GM19035 (cell line): Measurements from ENCODE around the gene PDE8B.
A peak's percentile ranks its signal among the peaks of the same experiment; 100 is the strongest.
"Not testable (repeated sequence)": the region's sequence is repeated elsewhere in the genome, so short reads cannot be mapped to it uniquely, and the experiment has no call there.

ENCODE experiments used
- ATAC-seq: cut with Tn5 transposase; IDR thresholded peaks from one replicate; pipeline ENCODE4 v1.9.1; 2021; ENCODE audit not compliant: unreplicated experiment

PDE8B gene

GRCh38 chr5:77355080-77355479 lies 144.6 kb downstream of the PDE8B start:
- no peak for ATAC-seq

GRCh38 chr5:77355751-77356150 lies 145.3 kb downstream of the PDE8B start:
- ATAC-seq: no peak

DNA sequence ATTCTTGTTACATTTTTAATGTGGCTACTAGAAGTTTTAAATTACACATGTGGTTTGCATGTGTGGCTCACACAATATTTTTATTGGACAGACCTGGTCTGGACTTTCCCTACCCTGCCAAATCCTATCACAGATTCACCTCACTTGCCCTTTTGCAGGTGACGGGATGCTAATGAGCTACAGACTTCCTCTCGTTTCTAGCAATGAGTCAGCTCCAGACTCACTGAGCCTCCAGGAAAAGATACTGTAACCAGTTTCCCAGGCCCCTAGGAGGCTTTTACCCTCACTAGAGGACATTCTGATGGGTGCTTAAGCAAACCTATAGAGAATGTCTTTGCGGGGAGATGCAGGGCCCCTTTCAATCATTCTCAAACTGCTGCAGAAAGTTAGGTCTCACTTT lies 146.3 kb downstream of the PDE8B start:
- ATAC-seq: peak; percentile 81

DNA sequence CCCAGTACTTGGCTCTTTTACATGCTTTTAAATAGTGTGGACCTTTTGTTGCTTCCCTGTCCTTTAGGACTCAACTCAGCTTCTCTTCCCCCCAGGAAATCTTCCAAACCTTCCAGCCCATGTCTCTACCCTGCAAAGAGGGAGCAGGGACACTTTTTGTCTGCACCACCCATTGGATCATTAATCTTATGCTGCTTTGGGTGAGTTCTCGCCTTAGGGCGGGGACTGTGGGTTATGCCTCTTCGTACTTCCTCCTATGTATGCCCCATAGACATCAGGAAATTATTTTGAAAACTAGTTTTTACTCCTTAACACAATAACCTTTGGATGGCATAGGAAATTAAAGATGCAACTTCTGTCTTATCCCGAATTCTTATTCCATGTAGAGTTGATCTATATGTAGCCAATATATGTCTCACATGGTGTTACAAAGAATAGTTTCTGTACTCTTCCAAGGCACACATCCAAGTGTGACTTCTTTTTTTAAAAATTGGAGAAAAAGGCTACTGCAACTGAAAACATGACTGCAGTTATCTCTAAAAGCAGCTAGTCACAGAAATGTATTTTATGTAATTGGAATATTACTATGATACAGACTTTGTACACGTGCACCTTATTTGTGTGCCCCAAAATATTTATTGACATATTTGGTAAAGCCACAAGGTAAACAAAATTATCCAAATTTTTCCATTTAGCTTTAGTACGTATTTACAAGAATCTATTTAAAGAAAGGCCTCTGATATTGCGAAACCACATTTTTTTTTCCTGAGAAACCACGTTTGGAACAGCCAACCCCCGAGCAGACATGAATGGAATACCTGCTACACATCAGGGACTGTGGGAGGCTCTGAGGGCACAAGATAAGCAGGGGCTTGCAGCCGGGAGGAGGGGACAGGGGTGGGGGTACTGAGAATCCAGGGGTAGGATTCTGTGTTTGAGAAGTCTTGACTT lies 148.1 kb downstream of the PDE8B start:
- no peak for ATAC-seq

- no peak for ATAC-seq
Observed at GRCh38 chr5:77359231-77359630, 148.8 kb downstream of the PDE8B start.

- ATAC-seq: no peak
Observed at GRCh38 chr5:77360381-77360780, 149.9 kb downstream of the PDE8B start.

DNA sequence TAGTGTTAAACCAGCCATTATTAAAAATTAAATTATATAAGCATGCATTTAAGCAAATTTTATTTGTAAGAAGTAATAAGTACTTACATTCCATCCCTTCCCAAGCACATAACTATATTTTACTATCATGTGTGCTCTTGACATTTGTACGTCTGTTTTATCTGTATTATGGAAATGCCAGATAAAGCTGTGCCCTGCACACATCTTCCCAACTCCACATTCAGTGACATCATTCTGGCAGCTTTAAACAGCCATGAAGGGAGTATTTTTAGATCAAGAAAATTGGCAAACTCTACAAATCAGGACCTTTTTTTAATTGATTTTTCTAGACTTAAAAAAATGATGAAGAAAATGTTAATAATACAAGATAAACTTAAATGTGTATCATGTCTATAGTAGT lies 150.5 kb downstream of the PDE8B start:
- no peak for ATAC-seq

- no peak for ATAC-seq
Observed at GRCh38 chr5:77366717-77367500, 156.4 kb downstream of the PDE8B start.

GRCh38 chr5:77367741-77368140 lies 157.3 kb downstream of the PDE8B start:
- no peak for ATAC-seq

GRCh38 chr5:77368367-77368766 lies 157.9 kb downstream of the PDE8B start:
- ATAC-seq: no peak

DNA sequence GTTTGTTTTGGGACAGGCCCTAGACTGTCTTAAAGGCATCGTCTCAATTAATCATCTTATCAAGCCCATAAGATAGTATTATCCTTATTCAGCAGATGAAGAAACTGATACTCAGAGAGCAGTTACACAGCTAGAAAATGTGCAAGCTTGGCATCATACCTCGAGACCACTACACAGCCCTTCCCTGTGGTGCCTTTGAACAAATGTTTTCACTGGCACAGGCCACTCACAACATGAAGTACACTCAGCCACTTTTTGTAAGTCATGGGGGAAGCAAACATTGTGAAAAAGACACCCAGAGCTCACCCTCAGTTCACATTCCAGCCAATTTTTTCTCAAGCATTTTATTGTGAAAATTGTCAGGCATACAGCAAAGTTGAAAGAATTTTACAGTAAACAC lies 159.1 kb downstream of the PDE8B start:
- ATAC-seq: no peak

DNA sequence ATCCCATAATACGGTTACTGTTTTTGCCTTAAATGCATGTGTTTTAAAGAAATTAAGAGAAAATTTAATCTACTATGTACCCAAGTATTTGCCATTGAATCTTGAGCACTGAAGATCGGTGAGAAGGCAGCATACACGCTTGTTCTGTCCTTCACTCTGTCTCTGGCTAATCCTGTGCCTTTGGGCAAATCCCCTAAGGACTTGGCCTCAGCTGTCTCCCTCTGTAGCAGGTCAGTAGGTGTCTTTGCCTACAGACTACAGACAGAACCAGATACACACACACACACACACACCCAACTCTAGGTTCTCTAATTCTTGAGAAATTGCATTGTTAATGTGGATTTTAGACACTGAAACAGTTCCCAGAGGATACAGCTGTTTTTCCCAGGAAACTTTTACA lies 164.2 kb downstream of the PDE8B start:
- ATAC-seq: no peak

GRCh38 chr5:77376609-77377300 lies 166.3 kb downstream of the PDE8B start:
- ATAC-seq: no peak

- ATAC-seq: peak; percentile 89
Observed at GRCh38 chr5:77379558-77380061, 169.1 kb downstream of the PDE8B start.

DNA sequence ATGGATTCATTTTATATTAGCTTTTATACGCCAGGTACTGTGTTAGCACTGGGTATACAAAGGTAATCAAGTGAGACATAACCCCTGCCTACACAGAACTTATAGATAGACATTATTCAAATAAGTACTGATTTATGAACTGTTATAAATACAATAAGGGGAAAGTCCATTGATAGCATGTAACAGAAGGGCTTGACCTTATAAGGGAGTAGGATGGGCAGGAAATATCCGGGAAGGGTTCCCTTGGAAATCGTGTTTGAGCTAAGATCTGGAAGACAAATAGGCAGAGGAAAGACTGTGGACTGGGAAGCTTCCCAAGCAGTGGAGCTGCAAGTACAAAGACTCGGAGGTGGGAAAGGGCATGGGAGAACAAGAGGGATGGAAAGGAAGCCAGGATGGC lies 170.2 kb downstream of the PDE8B start:
- no peak for ATAC-seq

- not testable (repeated sequence) for ATAC-seq
Observed at GRCh38 chr5:77383336-77383735, 172.9 kb downstream of the PDE8B start.

DNA sequence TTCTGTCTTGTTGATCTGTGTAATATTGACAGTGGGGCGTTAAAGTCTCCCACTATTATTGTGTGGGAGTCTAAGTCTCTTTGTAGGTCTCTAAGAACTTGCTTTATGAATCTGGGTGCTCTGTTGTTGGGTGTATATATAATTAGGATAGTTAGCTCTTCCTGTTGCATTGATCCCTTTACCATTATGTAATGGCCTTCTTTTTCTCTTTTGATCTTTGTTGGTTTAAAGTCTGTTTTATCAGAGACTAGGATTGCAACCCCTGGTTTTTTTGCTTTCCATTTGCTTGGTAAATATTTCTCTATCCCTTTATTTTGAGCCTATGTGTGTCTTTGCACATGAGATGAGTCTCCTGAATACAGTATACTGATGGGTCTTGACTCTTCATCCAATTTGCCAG lies 175.9 kb downstream of the PDE8B start:
- not testable (repeated sequence) for ATAC-seq

DNA sequence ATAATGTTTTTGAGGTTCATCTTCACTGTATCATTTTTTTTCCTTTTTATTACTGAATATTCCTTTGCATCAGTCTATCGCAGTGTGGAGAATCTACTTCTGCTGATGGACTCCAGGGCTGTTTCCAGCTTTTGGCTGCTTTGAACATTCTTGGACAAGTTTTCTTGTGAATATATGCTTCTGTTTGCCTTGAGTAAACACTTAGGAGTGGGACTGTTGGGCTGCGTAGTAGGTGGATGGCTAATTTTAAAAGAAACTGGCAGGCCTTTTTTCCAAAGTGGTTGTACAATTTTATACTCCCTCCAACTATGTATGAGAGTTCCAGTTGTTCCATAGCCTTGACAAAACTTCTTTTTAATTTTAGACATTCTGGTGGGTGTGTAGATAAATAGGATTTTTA lies 179.3 kb downstream of the PDE8B start:
- ATAC-seq: no peak

GRCh38 chr5:77390221-77390620 lies 179.7 kb downstream of the PDE8B start:
- ATAC-seq: no peak

GRCh38 chr5:77390795-77391194 lies 180.3 kb downstream of the PDE8B start:
- no peak for ATAC-seq

DNA sequence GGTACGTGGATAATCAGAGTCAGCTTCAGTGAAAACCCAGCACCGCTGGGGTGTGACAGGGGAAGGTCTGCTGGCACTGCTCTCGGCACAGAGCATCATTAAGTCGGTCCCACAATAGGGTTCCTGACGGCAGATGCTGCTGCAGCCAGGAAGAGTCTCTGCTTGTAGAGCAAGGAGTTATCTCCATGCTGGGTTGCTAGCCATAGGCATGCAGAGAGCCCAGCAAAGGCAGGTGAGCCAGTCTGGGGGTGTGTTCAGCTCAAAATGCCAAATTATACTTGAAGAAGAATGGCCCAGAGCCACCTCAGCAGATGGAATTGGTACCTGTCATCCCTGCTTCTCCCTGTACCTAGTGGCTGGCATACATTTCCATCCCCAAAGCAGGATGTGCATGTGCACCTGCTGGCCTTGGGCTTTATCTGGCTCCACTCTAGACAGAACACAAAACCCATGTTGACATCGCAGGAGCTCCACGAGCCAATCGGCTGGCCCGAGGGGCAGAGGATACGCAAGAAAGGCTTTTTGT lies 180.8 kb downstream of the PDE8B start:
- no peak for ATAC-seq
